CD8-positive, alpha-beta memory T cell (primary cell): Measurements from ENCODE around the gene GKN1. TPM values are rescaled to one million over a fixed set of nuclear protein-coding genes. Genes with fewer than 3 reads are reported as not detected.

Experiments
- CTCF ChIA-PET: fragments of 350-600 bp; sonication (Branson Sonifier 250); formaldehyde crosslinking; loops from one replicate; lab custom pipeline; 2021; ENCODE audit warnings: antibody characterized with exemption; lab: Charles Lee
- POLR2A ChIA-PET: fragments of 350-600 bp; sonication (Branson Sonifier 250); formaldehyde crosslinking; loops from one replicate; lab custom pipeline; 2021; ENCODE audit warnings: antibody characterized with exemption; lab: Charles Lee
- DNase-seq, 5 donors: peaks; one replicate each; pipeline versions ENCODE4 v3.0.0 to v3.0.0-alpha.2; 2020 to 2022; ENCODE audit warnings: mixed read lengths in 1 of 5
- H3K27ac ChIP-seq: one replicate; pipeline ENCODE4 v1.7.0; 2013; ENCODE audit warnings: low read depth, mild to moderate bottlenecking, low read length, moderate library complexity
- H3K27me3 ChIP-seq: 2 replicates; pipeline ENCODE4 v1.7.0; 2013; ENCODE audit warnings: low read length, mild to moderate bottlenecking; ENCODE audit not compliant: insufficient read depth, poor library complexity, severe bottlenecking
- H3K36me3 ChIP-seq: 2 replicates; pipeline ENCODE4 v1.7.0; 2013; ENCODE audit warnings: mild to moderate bottlenecking, low read length, moderate library complexity; ENCODE audit not compliant: insufficient read depth
- H3K4me1 ChIP-seq: 2 replicates; pipeline ENCODE4 v1.7.0; 2013; ENCODE audit warnings: mild to moderate bottlenecking, low read length, moderate library complexity; ENCODE audit not compliant: insufficient read depth
- H3K4me3 ChIP-seq: 2 replicates; pipeline ENCODE4 v1.7.0; 2013; ENCODE audit warnings: mild to moderate bottlenecking, low read length
- H3K9me3 ChIP-seq: 2 replicates; pipeline ENCODE4 v1.7.0; 2013; ENCODE audit warnings: mild to moderate bottlenecking, low read length
- H3K27ac Mint-ChIP-seq, 8 donors: one replicate each; pipeline ENCODE4 v1.8.0; 2020 to 2021; ENCODE audit warnings: mixed read lengths in 8 of 8, mild to moderate bottlenecking in 6 of 8, inconsistent platforms in 3 of 8, moderate library complexity in 3 of 8
- H3K27me3 Mint-ChIP-seq, 2 donors: one replicate each; pipeline ENCODE4 v1.8.0; 2020 to 2021; ENCODE audit warnings: mixed read lengths in 2 of 2, mild to moderate bottlenecking in 1 of 2, moderate library complexity in 1 of 2
- H3K36me3 Mint-ChIP-seq, 3 donors: one replicate each; pipeline ENCODE4 v1.8.0; 2020 to 2021; ENCODE audit warnings: mixed read lengths in 3 of 3, inconsistent platforms in 1 of 3, mild to moderate bottlenecking in 1 of 3
- H3K4me1 Mint-ChIP-seq, 3 donors: one replicate each; pipeline ENCODE4 v1.8.0; 2020 to 2021; ENCODE audit warnings: mixed read lengths in 3 of 3, inconsistent platforms in 1 of 3, mild to moderate bottlenecking in 1 of 3
- H3K4me3 Mint-ChIP-seq, 7 donors: one replicate each; pipeline ENCODE4 v1.8.0; 2020 to 2021; ENCODE audit warnings: mixed read lengths in 7 of 7, mild to moderate bottlenecking in 6 of 7, moderate library complexity in 4 of 7, inconsistent platforms in 2 of 7
- H3K9me3 Mint-ChIP-seq, 5 donors: one replicate each; pipeline ENCODE4 v1.8.0; 2020 to 2022; ENCODE audit warnings: mixed read lengths in 5 of 5, mild to moderate bottlenecking in 3 of 5, moderate library complexity in 2 of 5, inconsistent platforms in 1 of 5
- polyA plus RNA-seq: library from polyadenylated mRNA; unstranded; fragments of 300-500 nt; fragmentation: Illumina TruSeq; gene quantifications from one replicate; pipeline ENCODE4 v1.2.3, GENCODE V29; 2021
- total RNA-seq, 2 experiments: library from RNA; stranded (reverse); gene quantifications; one replicate each; pipeline ENCODE4 v1.2.3, GENCODE V29; 2021

GKN1 gene
- total and polyA plus RNA-seq, 3 experiments from 2014 or later = not detected

GRCh38 chr2:68994864-68995263 lies 20.4 kb downstream of the GKN1 start:
- Mint-ChIP-seq H3K36me3 (peaks cover 0 to 1% (median 0%) of the 10 kb centered on the region in 3 donors), H3K27ac (no peak overlapping the region), H3K27me3 (peaks cover 3 to 30% of the 10 kb centered on the region in 2 donors), H3K9me3 (no peaks in the 10 kb centered on the region), H3K4me3 (no peak overlapping the region), H3K4me1 (no peaks in the 10 kb centered on the region)
- Histone ChIP-seq H3K36me3 (no peaks in the 10 kb centered on the region), H3K27ac (no peak overlapping the region), H3K9me3 (no peaks in the 10 kb centered on the region), H3K4me3 (no peak overlapping the region), H3K27me3 (no peaks in the 10 kb centered on the region), H3K4me1 (no peaks in the 10 kb centered on the region)
- DNase-seq = no peak
- CTCF ChIA-PET = no interaction called here
- POLR2A ChIA-PET = no interaction called here

- Mint-ChIP-seq H3K4me3 (peak overlapping the region in 1 of 7 donors; percentile 49), H3K36me3 (peaks cover 0 to 1% (median 0%) of the 10 kb centered on the region in 3 donors), H3K4me1 (no peaks in the 10 kb centered on the region), H3K27ac (no peak overlapping the region), H3K27me3 (peaks cover 2 to 32% of the 10 kb centered on the region in 2 donors), H3K9me3 (peaks cover 0 to 3% (median 0%) of the 10 kb centered on the region in 5 donors)
- no peaks in the 10 kb centered on the region for H3K36me3 ChIP-seq
- ChIA-PET POLR2A (no interaction called here), CTCF (no interaction called here)
- no peak overlapping the region for H3K27ac ChIP-seq
- H3K4me1 ChIP-seq = no peaks in the 10 kb centered on the region
- no peak overlapping the region for H3K4me3 ChIP-seq
- no peak for DNase-seq
- no peaks in the 10 kb centered on the region for H3K27me3 ChIP-seq
- H3K9me3 ChIP-seq = no peaks in the 10 kb centered on the region
These were observed 21.5 kb downstream of the GKN1 start for GRCh38 chr2:68995916-68996315.

- ChIA-PET POLR2A (no interaction called here), CTCF (no interaction called here)
- peaks cover 5 to 14% (median 10%) of the 10 kb centered on the region in 5 donors for H3K9me3 Mint-ChIP-seq
- H3K4me3 Mint-ChIP-seq = no peak overlapping the region
- H3K27ac ChIP-seq = no peak overlapping the region
- peaks cover 0 to 1% (median 0%) of the 10 kb centered on the region in 3 donors for H3K36me3 Mint-ChIP-seq
- DNase-seq = no peak
- H3K36me3 ChIP-seq = no peaks in the 10 kb centered on the region
- no peaks in the 10 kb centered on the region for H3K9me3 ChIP-seq
- H3K4me1 ChIP-seq = no peaks in the 10 kb centered on the region
- H3K4me3 ChIP-seq = no peak overlapping the region
- H3K27me3 ChIP-seq = no peaks in the 10 kb centered on the region
- H3K27ac Mint-ChIP-seq = no peak overlapping the region
- H3K27me3 Mint-ChIP-seq = peaks cover 7 to 47% of the 10 kb centered on the region in 2 donors
- no peaks in the 10 kb centered on the region for H3K4me1 Mint-ChIP-seq
These were observed 23.0 kb downstream of the GKN1 start for GRCh38 chr2:68997401-68997800.

GRCh38 chr2:69001879-69002278 lies 27.4 kb downstream of the GKN1 start:
- H3K36me3 ChIP-seq = no peaks in the 10 kb centered on the region
- no peaks in the 10 kb centered on the region for H3K9me3 ChIP-seq
- peaks cover 19 to 65% of the 10 kb centered on the region in 2 donors for H3K27me3 Mint-ChIP-seq
- no peak overlapping the region for H3K27ac ChIP-seq
- H3K27me3 ChIP-seq = no peaks in the 10 kb centered on the region
- peaks cover 6 to 19% (median 16%) of the 10 kb centered on the region in 5 donors for H3K9me3 Mint-ChIP-seq
- no peak overlapping the region for H3K4me3 Mint-ChIP-seq
- CTCF ChIA-PET = no interaction called here
- no peak overlapping the region for H3K27ac Mint-ChIP-seq
- no peaks in the 10 kb centered on the region for H3K4me1 Mint-ChIP-seq
- peaks cover 0 to 7% (median 1%) of the 10 kb centered on the region in 3 donors for H3K36me3 Mint-ChIP-seq
- H3K4me3 ChIP-seq = no peak overlapping the region
- no peak for DNase-seq
- POLR2A ChIA-PET = no interaction called here
- no peaks in the 10 kb centered on the region for H3K4me1 ChIP-seq

DNA sequence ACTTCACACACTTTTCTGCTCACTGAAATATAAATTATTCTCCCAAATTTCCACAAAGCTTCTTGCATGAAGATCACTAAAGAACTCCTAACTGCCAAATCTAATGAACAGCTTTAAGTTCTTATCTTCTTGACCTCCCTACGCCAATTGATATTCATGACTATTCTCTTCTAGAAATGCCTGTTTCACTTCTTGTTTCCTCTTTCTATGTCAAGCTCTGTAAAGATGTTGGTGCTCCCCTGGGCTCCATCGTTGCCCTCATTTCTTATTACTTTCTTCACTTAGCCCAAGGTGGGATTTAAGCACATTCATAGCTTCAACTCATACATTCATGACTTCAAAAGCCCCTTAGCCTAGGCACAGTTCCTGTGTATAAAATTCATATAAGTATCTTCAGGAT lies 29.3 kb downstream of the GKN1 start:
- H3K27me3 ChIP-seq = no peaks in the 10 kb centered on the region
- H3K27ac ChIP-seq = no peak overlapping the region
- no peak overlapping the region for H3K4me3 ChIP-seq
- H3K36me3 Mint-ChIP-seq = peaks cover 0 to 7% (median 0%) of the 10 kb centered on the region in 3 donors
- no peak for DNase-seq
- H3K4me3 Mint-ChIP-seq = no peak overlapping the region
- peaks cover 6 to 19% (median 16%) of the 10 kb centered on the region in 5 donors for H3K9me3 Mint-ChIP-seq
- H3K4me1 Mint-ChIP-seq = no peaks in the 10 kb centered on the region
- no peaks in the 10 kb centered on the region for H3K9me3 ChIP-seq
- peaks cover 19 to 62% of the 10 kb centered on the region in 2 donors for H3K27me3 Mint-ChIP-seq
- ChIA-PET POLR2A (no interaction called here), CTCF (no interaction called here)
- no peaks in the 10 kb centered on the region for H3K4me1 ChIP-seq
- H3K27ac Mint-ChIP-seq = no peak overlapping the region
- H3K36me3 ChIP-seq = no peaks in the 10 kb centered on the region

DNA sequence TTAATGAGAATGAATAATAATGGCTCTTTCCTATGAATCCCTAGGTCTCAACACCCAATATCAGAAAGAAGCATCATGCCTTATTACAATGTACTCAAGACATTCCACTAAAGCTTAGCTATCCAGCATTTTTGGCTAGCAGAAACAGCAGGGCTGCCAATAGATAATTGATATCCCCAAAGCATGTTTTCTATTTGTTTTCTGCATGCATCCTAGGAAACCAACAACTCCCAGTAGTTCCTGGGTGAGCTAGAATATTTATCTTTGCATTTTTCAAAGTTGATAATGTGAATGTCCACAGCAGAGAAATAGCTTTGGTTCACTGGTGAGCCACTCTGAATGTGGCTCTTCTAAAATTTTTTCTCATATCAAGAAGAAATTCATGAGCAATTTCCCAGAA lies 32.7 kb downstream of the GKN1 start:
- H3K27me3 ChIP-seq = no peaks in the 10 kb centered on the region
- ChIA-PET POLR2A (no interaction called here), CTCF (no interaction called here)
- H3K9me3 Mint-ChIP-seq = peaks cover 3 to 11% (median 5%) of the 10 kb centered on the region in 5 donors
- no peak for DNase-seq
- peaks cover 18 to 44% of the 10 kb centered on the region in 2 donors for H3K27me3 Mint-ChIP-seq
- no peak overlapping the region for H3K27ac ChIP-seq
- H3K36me3 ChIP-seq = no peaks in the 10 kb centered on the region
- H3K4me3 Mint-ChIP-seq = no peak overlapping the region
- H3K9me3 ChIP-seq = no peaks in the 10 kb centered on the region
- H3K4me3 ChIP-seq = no peak overlapping the region
- H3K36me3 Mint-ChIP-seq = peaks cover 0 to 7% (median 0%) of the 10 kb centered on the region in 3 donors
- H3K27ac Mint-ChIP-seq = no peak overlapping the region
- H3K4me1 Mint-ChIP-seq = no peaks in the 10 kb centered on the region
- no peaks in the 10 kb centered on the region for H3K4me1 ChIP-seq

GRCh38 chr2:69007603-69008002 lies 33.2 kb downstream of the GKN1 start:
- Histone ChIP-seq H3K36me3 (no peaks in the 10 kb centered on the region), H3K4me1 (no peaks in the 10 kb centered on the region), H3K4me3 (no peak overlapping the region), H3K9me3 (no peaks in the 10 kb centered on the region), H3K27ac (no peak overlapping the region), H3K27me3 (peaks cover 2% of the 10 kb centered on the region)
- ChIA-PET CTCF (no interaction called here), POLR2A (no interaction called here)
- no peak for DNase-seq
- Mint-ChIP-seq H3K36me3 (peaks cover 0 to 7% (median 0%) of the 10 kb centered on the region in 3 donors), H3K9me3 (peaks cover 0 to 7% (median under 1%) of the 10 kb centered on the region in 5 donors), H3K27ac (no peak overlapping the region), H3K4me1 (peaks cover 3% of the 10 kb centered on the region in 3 donors), H3K4me3 (no peak overlapping the region), H3K27me3 (peaks cover 18 to 43% of the 10 kb centered on the region in 2 donors)

GRCh38 chr2:69010437-69011194 lies 36.2 kb downstream of the GKN1 start:
- H3K27me3 Mint-ChIP-seq = peaks cover 22 to 47% of the 10 kb centered on the region in 2 donors

More at GRCh38 chr2:69010437-69011194, 36.2 kb downstream of the GKN1 start:
- Histone ChIP-seq H3K36me3 (no peaks in the 10 kb centered on the region), H3K27ac (no peak overlapping the region), H3K9me3 (no peaks in the 10 kb centered on the region), H3K4me3 (no peak overlapping the region), H3K4me1 (peaks cover 8% of the 10 kb centered on the region), H3K27me3 (peaks cover 20% of the 10 kb centered on the region)
- POLR2A ChIA-PET = no interaction called here
- DNase-seq = no peak
- Mint-ChIP-seq H3K27ac (no peak overlapping the region), H3K9me3 (no peaks in the 10 kb centered on the region), H3K36me3 (no peaks in the 10 kb centered on the region), H3K4me3 (peak overlapping the region in 1 of 7 donors; percentile 4), H3K4me1 (peaks cover 13 to 19% (median 17%) of the 10 kb centered on the region in 3 donors)
- CTCF ChIA-PET = no interaction called here
